Brain microvascular endothelial cell (primary cell): Measurements from ENCODE around the gene RUSC2.
A peak's percentile ranks its signal among the peaks of the same experiment; 100 is the strongest.
"Not testable (repeated sequence)": the region's sequence is repeated elsewhere in the genome, so short reads cannot be mapped to it uniquely, and the experiment has no call there.

Source experiments
- DNase-seq: peaks from one replicate; pipeline ENCODE4 v3.0.0-alpha.2; 2020
- H3K27ac ChIP-seq: fragments of 250-450 bp; sonication (Bioruptor Pico); 2 replicates; pipeline ENCODE4 v1.5.1; 2020; ENCODE audit warnings: mild to moderate bottlenecking, moderate library complexity
- H3K27me3 ChIP-seq: fragments of 250-450 bp; sonication (Bioruptor Pico); replicated peaks from 2 replicates; pipeline ENCODE4 v1.5.1; 2020; ENCODE audit warnings: mild to moderate bottlenecking
- H3K36me3 ChIP-seq: fragments of 250-450 bp; sonication (Bioruptor Pico); replicated peaks from 2 replicates; pipeline ENCODE4 v1.5.1; 2020; ENCODE audit warnings: mild to moderate bottlenecking
- H3K4me3 ChIP-seq: 2 replicates; pipeline ENCODE4 v1.5.1; 2011; ENCODE audit warnings: low read depth, mild to moderate bottlenecking, control low read depth, low read length, moderate library complexity
- CTCF ChIP-seq: IDR thresholded peaks from 2 replicates; pipeline ENCODE4 v1.5.1; 2011; ENCODE audit warnings: low read depth, mild to moderate bottlenecking, moderate library complexity, low read length, control low read depth, inconsistent platforms; ENCODE audit errors: missing control alignments
- in situ Hi-C: cut with HindIII; loops from 2 replicates; pipeline ENCODE4 v1.10.0; 2017; ENCODE audit warnings: low sequenced_read_pairs, low pct_ligation_motif_present

Gene RUSC2

DNA sequence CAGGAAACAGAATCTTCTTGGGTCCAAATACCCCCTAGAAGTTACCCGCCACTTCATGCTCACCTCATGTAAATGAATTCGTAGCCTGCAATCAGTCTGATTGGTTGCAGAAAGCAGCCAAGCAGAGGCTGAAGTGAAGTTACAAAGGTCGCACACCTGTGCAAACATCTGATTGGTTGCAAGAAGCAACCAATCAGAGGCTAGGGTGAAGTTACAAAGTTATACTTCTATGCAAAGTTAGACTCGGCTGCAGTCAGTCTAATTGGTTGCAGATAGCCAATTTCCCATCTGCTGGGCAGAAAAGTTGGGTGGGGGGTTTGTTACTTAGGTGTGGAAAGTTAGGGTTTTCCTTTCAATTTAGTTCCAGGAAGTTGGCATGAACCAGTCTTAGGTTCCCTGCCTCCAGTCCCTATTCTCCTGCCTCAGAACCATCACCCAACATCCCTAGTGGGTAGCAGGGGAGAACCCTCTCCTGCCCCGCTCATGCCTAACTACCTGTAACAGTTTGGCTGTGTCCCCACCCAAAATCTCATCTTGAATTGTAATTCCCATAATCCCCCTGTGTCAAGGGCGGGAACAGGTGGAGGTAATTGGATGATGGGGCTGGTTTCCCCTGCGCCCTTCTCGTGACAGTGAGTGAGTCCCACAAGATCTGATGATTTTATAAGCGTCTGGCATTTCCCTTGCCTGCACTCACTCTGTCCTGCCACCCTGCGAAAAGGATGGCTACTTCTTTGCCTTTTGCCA, 1.2 kb upstream of the RUSC2 start:
- peak overlapping the region; percentile 96 for H3K4me3 ChIP-seq
- H3K27ac ChIP-seq: peak overlapping the region; percentile 94
- TF ChIP-seq CTCF: no peak
- H3K36me3 ChIP-seq: no peaks in the 10 kb centered on the region
- in situ Hi-C loops: no loop called here
- no peaks in the 10 kb centered on the region for H3K27me3 ChIP-seq
- DNase-seq: no peak

DNA sequence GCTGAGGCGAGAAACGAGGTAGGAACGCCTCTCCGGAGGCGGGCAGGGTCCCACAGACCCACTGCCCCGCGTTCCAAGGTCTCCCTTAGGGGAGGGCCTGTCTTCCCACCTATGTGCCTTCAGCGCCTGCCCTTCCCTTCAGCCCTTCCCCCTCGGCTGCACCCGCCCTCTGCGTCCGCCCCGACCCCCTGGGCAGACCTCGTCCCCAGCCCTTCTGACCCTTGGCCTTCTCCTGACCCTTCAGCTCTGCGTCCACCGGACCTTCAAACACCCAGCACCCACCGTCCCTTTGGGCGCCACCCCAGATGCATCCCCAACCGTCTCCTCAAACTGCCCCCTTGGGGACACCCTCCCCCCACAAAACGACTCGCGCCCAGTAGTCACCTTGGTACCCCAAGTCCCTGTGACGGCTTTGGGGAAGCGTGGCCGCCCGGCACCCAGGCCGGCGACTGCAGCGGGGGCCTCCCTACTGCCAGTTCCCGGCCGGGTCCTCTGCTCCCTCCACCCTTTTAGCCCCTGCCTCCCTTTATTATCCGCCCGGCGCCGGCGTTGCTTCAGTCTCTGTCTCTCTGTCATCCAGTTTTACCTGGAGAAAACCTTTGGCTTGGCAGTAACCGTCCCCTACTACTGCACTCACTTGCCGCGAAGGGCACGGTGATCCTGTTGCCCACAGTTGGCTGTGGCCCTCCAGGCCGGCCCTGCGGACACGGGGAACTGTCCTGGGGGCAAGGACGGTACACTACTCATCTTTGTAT, 421 bp downstream of the RUSC2 start:
- DNase-seq: no peak
- peak overlapping the region; percentile 96 for H3K4me3 ChIP-seq
- H3K27ac ChIP-seq: peak overlapping the region; percentile 94
- H3K27me3 ChIP-seq: no peaks in the 10 kb centered on the region
- no peaks in the 10 kb centered on the region for H3K36me3 ChIP-seq
- no peak for TF ChIP-seq CTCF
- in situ Hi-C loops: no loop called here

DNA sequence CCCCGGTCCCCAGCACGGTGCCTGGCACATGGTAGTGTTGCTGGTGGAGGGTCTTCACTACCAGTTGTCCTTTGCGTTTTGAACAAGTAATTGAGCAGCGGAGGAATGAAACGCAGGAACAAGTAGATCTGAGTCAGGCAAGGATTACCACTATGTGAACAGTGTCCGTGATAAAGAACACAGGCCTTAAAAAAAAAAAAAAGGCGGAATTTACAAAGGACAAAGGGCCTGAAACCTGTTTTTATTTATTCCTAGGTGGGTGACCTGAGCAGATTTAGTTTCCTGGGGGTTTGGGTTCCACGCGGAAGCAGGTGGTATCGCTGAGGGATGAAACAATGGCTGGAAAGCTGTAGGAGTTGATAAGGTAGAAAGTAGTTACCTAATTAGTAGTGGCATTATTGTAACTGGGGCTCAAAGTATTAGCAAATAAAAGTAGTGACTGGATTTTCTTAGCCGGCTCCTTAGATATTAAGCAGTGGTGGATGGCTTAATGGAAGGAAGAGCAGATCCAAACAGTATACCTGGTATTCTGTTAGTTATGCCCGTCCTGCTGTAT, 1.1 kb downstream of the RUSC2 start:
- peak overlapping the region; percentile 96 for H3K4me3 ChIP-seq
- peak; percentile 22 for DNase-seq
- peak overlapping the region; percentile 94 for H3K27ac ChIP-seq
- in situ Hi-C loops: no loop called here
- no peaks in the 10 kb centered on the region for H3K36me3 ChIP-seq
- no peaks in the 10 kb centered on the region for H3K27me3 ChIP-seq
- no peak for TF ChIP-seq CTCF

GRCh38 chr9:35493119-35493518, 3.2 kb downstream of the RUSC2 start:
- H3K36me3 ChIP-seq, H3K4me3 ChIP-seq, H3K27me3 ChIP-seq, DNase-seq, in situ Hi-C loops: not testable (repeated sequence)
- H3K27ac ChIP-seq: peak overlapping the region; percentile 94

DNA sequence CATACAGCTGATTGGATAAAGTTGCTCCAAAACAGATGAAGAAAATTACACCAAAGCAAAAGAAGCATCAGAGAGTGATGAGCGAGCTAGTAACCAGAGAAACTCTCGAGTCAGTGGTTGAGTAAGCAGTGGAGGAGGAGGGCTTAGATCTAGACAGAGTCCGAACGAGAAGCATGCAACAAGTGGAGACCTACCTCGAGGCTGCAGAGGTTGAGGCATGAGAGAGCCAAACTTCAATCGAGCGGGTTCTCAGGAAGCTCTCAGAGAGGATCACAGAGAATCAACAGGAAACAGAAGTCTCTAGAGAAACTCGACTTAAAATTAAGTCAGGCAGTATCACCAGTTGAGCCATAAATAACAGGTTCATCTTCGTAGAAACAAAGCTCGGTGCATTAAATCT, 6.1 kb downstream of the RUSC2 start:
- Histone ChIP-seq H3K36me3 (peaks cover 6% of the 10 kb centered on the region), H3K27ac (no peak overlapping the region), H3K4me3 (no peak overlapping the region), H3K27me3 (no peaks in the 10 kb centered on the region)
- TF ChIP-seq CTCF: no peak
- no peak for DNase-seq
- in situ Hi-C loops: no loop called here

- H3K4me3 ChIP-seq, DNase-seq, H3K27ac ChIP-seq, H3K36me3 ChIP-seq, H3K27me3 ChIP-seq, in situ Hi-C loops: not testable (repeated sequence)
These were observed 8.3 kb downstream of the RUSC2 start for GRCh38 chr9:35498245-35498644.
